Neural progenitor cell (in vitro differentiated cells): Measurements from ENCODE around the gene PXDN. TPM values are rescaled to one million over a fixed set of nuclear protein-coding genes. Genes with fewer than 3 reads are reported as not detected.

Experiments used
- DNase-seq: peaks from one replicate; pipeline ENCODE4 v3.0.0-alpha.2; 2016; ENCODE audit warnings: low spot score
- H2AFZ ChIP-seq: fragments of 200-600 bp; sonication (generic); replicated peaks from 2 replicates; pipeline ENCODE4 v1.6.1; 2016; ENCODE audit warnings: antibody characterized with exemption
- H3F3A ChIP-seq: fragments of 200-600 bp; sonication (generic); 2 replicates; pipeline ENCODE4 v1.6.1; 2016; ENCODE audit warnings: antibody characterized with exemption, low read depth
- H3K27ac ChIP-seq: fragments of 200-600 bp; sonication (generic); 2 replicates; pipeline ENCODE4 v1.5.1; 2016; ENCODE audit warnings: mild to moderate bottlenecking
- H3K27me3 ChIP-seq: fragments of 200-600 bp; sonication (generic); 2 replicates; pipeline ENCODE4 v1.6.1; 2016; ENCODE audit warnings: mild to moderate bottlenecking, moderate library complexity
- H3K36me3 ChIP-seq: fragments of 200-600 bp; sonication (generic); 2 replicates; pipeline ENCODE4 v1.5.1; 2016
- H3K4me1 ChIP-seq: fragments of 200-600 bp; sonication (generic); 2 replicates; pipeline ENCODE4 v1.6.1; 2016; ENCODE audit warnings: mixed run types
- H3K4me2 ChIP-seq: fragments of 200-600 bp; sonication (generic); 2 replicates; pipeline ENCODE4 v1.6.1; 2016
- H3K4me3 ChIP-seq: fragments of 200-600 bp; sonication (generic); 2 replicates; pipeline ENCODE4 v1.5.1; 2016
- H3K79me2 ChIP-seq: fragments of 200-600 bp; sonication (generic); 2 replicates; pipeline ENCODE4 v1.6.1; 2016; ENCODE audit warnings: low read depth
- H3K9ac ChIP-seq: fragments of 200-600 bp; sonication (generic); 2 replicates; pipeline ENCODE4 v1.6.1; 2016
- H3K9me3 ChIP-seq: fragments of 200-600 bp; sonication (generic); 2 replicates; pipeline ENCODE4 v1.5.1; 2016; ENCODE audit warnings: low read depth
- H4K20me1 ChIP-seq: fragments of 200-600 bp; sonication (generic); 2 replicates; pipeline ENCODE4 v1.6.1; 2016; ENCODE audit warnings: low read depth
- H3K27ac Mint-ChIP-seq: 3 replicates; pipeline ENCODE4 v1.8.0; 2021; ENCODE audit warnings: mixed read lengths
- H3K27me3 Mint-ChIP-seq: 2 replicates; pipeline ENCODE4 v1.8.0; 2022; ENCODE audit warnings: low read depth, mild to moderate bottlenecking, inconsistent platforms, moderate library complexity, mixed read lengths; ENCODE audit not compliant: insufficient read depth
- H3K36me3 Mint-ChIP-seq: 3 replicates; pipeline ENCODE4 v1.8.0; 2021; ENCODE audit warnings: mixed read lengths
- H3K4me1 Mint-ChIP-seq: 3 replicates; pipeline ENCODE4 v1.8.0; 2021; ENCODE audit warnings: mixed read lengths
- H3K4me3 Mint-ChIP-seq: 3 replicates; pipeline ENCODE4 v1.8.0; 2021; ENCODE audit warnings: mild to moderate bottlenecking, moderate library complexity, mixed read lengths
- H3K9me3 Mint-ChIP-seq: 3 replicates; pipeline ENCODE4 v1.8.0; 2020; ENCODE audit warnings: mixed read lengths
- EZH2 ChIP-seq: fragments of 200-600 bp; sonication (generic); IDR thresholded peaks from 2 replicates; pipeline ENCODE4 v1.6.1; 2017; ENCODE audit warnings: antibody characterized with exemption, mild to moderate bottlenecking, moderate library complexity
- EZH2phosphoT487 ChIP-seq: fragments of 200-600 bp; sonication (generic); IDR thresholded peaks from 2 replicates; pipeline ENCODE4 v1.6.1; 2017; ENCODE audit warnings: antibody characterized with exemption
- total RNA-seq: library from RNA; depleted of rRNA; stranded (reverse); fragments of >200 nt; gene quantifications from 2 replicates; pipeline ENCODE4 v1.2.3, GENCODE V29; 2015; ENCODE audit warnings: low replicate concordance
- TF ChIP-seq, protein P1 (sequence below): fragments of 200-600 bp; sonication (generic); IDR thresholded peaks from 2 replicates; pipeline ENCODE4 v1.5.1; 2017; ENCODE audit warnings: antibody characterized with exemption, mild to moderate bottlenecking

The PXDN gene
- total RNA-seq, 1 donor from 2014 or later, result 118 TPM

DNA sequence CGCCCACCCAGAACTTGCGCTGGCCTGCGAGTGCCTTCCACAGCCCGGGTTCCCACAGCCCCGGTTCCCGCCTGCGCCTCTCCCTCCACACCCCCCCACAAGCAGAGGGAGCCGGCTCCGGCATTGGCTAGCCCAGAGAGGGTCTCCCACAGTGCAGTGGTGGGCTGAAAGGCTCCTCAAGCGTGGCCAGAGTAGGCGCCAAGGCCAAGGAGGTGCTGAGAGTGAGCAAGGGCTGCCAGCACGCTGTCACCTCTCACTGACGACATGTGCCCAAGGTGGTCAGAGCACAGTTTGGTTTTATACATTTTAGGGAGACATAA lies 15.3 kb upstream of the PXDN start:
- Histone ChIP-seq H3K4me1 (no peaks in the 10 kb centered on the region), H3K9ac (no peak overlapping the region), H3K9me3 (no peaks in the 10 kb centered on the region), H4K20me1 (no peaks in the 10 kb centered on the region), H3K4me2 (no peak overlapping the region), H2AFZ (no peak overlapping the region), H3K79me2 (no peaks in the 10 kb centered on the region), H3K27ac (no peak overlapping the region), H3F3A (no peaks in the 10 kb centered on the region), H3K36me3 (no peaks in the 10 kb centered on the region), H3K27me3 (no peaks in the 10 kb centered on the region), H3K4me3 (no peak overlapping the region)
- Mint-ChIP-seq H3K4me1 (no peaks in the 10 kb centered on the region), H3K27me3 (no peaks in the 10 kb centered on the region), H3K36me3 (peaks cover 3% of the 10 kb centered on the region), H3K9me3 (peaks cover 30% of the 10 kb centered on the region), H3K4me3 (no peak overlapping the region), H3K27ac (no peak overlapping the region)
- DNase-seq, result no peak
- TF ChIP-seq, protein P1, sequence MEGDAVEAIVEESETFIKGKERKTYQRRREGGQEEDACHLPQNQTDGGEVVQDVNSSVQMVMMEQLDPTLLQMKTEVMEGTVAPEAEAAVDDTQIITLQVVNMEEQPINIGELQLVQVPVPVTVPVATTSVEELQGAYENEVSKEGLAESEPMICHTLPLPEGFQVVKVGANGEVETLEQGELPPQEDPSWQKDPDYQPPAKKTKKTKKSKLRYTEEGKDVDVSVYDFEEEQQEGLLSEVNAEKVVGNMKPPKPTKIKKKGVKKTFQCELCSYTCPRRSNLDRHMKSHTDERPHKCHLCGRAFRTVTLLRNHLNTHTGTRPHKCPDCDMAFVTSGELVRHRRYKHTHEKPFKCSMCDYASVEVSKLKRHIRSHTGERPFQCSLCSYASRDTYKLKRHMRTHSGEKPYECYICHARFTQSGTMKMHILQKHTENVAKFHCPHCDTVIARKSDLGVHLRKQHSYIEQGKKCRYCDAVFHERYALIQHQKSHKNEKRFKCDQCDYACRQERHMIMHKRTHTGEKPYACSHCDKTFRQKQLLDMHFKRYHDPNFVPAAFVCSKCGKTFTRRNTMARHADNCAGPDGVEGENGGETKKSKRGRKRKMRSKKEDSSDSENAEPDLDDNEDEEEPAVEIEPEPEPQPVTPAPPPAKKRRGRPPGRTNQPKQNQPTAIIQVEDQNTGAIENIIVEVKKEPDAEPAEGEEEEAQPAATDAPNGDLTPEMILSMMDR, result no peak
- no peak for TF ChIP-seq EZH2
- TF ChIP-seq EZH2phosphoT487, result no peak

DNA sequence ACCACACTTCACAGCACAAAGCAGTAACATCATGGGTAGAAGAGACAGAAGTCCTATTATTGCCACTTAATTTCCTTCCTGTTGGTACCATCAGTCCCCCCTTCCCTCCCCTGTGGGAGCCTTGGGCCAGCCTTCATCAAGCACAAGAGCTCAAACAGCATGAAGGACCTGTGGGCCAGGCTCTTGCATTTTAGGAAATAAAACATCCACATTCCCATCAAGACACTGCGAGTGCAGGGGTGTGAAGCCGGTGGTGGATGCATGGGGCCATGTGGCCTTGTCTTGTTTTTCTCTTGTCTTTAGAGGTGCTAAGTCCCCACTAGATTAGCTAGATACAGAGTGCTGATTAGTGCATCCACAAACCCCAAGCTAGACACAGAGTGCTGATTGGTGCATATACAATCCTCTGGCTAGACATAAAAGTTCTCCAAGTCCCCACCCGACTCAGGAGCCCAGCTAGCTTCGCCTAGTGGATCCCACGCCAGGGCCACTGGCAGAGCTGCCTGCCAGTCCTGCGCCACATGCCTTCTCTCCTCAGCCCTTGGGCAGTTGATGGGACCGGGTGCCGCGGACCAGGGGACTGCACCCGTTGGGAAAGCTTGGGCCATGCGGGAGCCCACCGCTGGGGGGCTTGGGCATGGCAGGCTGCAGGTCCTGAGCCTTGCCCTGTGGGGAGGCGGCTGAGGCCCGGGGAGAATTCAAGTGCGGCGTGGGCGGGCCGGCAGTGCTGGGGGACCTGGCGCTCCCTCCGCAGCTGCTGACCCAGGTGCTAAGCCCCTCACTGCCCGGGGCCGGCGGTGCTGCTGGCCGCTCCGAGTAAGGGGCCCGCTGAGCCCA lies 14.7 kb upstream of the PXDN start:
- Histone ChIP-seq H3K9ac (no peak overlapping the region), H3K9me3 (no peaks in the 10 kb centered on the region), H3K79me2 (no peaks in the 10 kb centered on the region), H2AFZ (no peak overlapping the region), H3K4me1 (no peaks in the 10 kb centered on the region), H3K4me2 (no peak overlapping the region), H3K27me3 (no peaks in the 10 kb centered on the region), H4K20me1 (no peaks in the 10 kb centered on the region), H3K27ac (no peak overlapping the region), H3K4me3 (no peak overlapping the region), H3K36me3 (no peaks in the 10 kb centered on the region), H3F3A (no peaks in the 10 kb centered on the region)
- H3K27ac Mint-ChIP-seq, result no peak overlapping the region
- no peaks in the 10 kb centered on the region for H3K27me3 Mint-ChIP-seq
- TF ChIP-seq EZH2, result no peak
- no peak for TF ChIP-seq EZH2phosphoT487
- TF ChIP-seq, protein P1, result no peak
- no peaks in the 10 kb centered on the region for H3K4me1 Mint-ChIP-seq
- H3K4me3 Mint-ChIP-seq, result no peak overlapping the region
- peaks cover 3% of the 10 kb centered on the region for H3K36me3 Mint-ChIP-seq
- no peak for DNase-seq
- peaks cover 32% of the 10 kb centered on the region for H3K9me3 Mint-ChIP-seq

DNA sequence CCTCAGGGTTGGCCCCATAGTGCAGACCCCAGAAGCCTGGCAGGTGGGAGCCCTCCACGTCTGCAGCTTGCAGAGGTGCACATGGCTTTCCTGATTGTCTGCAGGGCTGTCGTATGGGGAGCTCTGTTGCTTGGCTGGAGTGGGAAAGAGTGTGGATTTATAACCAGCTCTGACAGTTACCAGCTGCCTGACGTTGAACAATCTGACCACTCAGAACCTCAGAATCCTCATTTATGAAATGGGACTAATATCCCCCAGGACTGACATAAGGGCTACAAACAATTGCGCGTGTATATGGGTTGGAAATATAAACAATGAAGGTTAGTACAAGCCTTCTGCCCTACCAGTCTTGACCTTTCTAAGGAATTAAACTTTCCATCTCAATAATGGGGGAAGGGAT lies 13.9 kb upstream of the PXDN start:
- no peak overlapping the region for H3K27ac ChIP-seq
- no peaks in the 10 kb centered on the region for H3K9me3 ChIP-seq
- no peak overlapping the region for H3K9ac ChIP-seq
- H3K4me3 ChIP-seq, result no peak overlapping the region
- H3K4me3 Mint-ChIP-seq, result no peak overlapping the region
- no peaks in the 10 kb centered on the region for H3K4me1 Mint-ChIP-seq
- H3K9me3 Mint-ChIP-seq, result peaks cover 33% of the 10 kb centered on the region
- H3K27me3 Mint-ChIP-seq, result no peaks in the 10 kb centered on the region
- H3K4me1 ChIP-seq, result no peaks in the 10 kb centered on the region
- H3K36me3 ChIP-seq, result no peaks in the 10 kb centered on the region
- H3K27ac Mint-ChIP-seq, result no peak overlapping the region
- H4K20me1 ChIP-seq, result no peaks in the 10 kb centered on the region
- no peak overlapping the region for H2AFZ ChIP-seq
- DNase-seq, result no peak
- TF ChIP-seq EZH2phosphoT487, result no peak
- TF ChIP-seq, protein P1, result no peak
- TF ChIP-seq EZH2, result no peak
- H3K79me2 ChIP-seq, result no peaks in the 10 kb centered on the region
- no peaks in the 10 kb centered on the region for H3K27me3 ChIP-seq
- H3K36me3 Mint-ChIP-seq, result peaks cover 3% of the 10 kb centered on the region
- no peak overlapping the region for H3K4me2 ChIP-seq
- H3F3A ChIP-seq, result no peaks in the 10 kb centered on the region
